Measurements from ENCODE around the gene ADISSP. TPM values are rescaled to one million over a fixed set of nuclear protein-coding genes. Genes with fewer than 3 reads are reported as not detected.

Gene ADISSP
- total and polyA plus RNA-seq, 2 donors (not counting 3 experiments of a cell fraction or from before 2014, with no cell fraction given): 55.0 to 67.5 TPM

DNA sequence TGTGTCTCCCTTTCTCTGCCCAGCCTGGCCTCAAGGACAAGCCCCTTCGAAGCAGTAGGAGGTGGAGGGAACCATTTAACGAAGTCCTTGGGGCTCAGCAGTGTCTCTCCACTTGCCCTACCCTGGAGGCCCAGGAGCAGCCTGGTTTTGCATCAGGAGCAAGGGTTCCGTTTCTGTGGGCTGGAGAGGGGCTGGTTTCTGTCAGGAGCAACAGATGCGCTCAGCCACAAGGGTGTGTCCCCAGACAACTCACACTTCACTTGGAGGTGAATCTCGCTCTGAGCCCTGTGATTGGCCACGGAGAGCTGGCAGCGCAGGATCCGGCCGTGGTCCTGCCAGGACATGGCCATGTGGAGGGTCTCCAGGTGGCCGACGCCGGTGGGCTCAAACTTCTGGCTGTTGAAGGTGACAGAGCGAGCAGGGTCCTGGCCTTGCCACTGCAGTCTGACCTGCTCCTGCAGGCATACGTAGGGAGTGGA, 62.0 kb downstream of the ADISSP start:
- H3K27me3 ChIP-seq (ENCODE audit: control insufficient read depth in 2 of 2, insufficient read depth in 2 of 2, low read length in 2 of 2): no peaks in the 10 kb centered on the region
- no peaks in the 10 kb centered on the region for H3K9me1 ChIP-seq (replicated peaks; ENCODE audit: control insufficient read depth, extremely low read depth, insufficient read depth, low read length)
- H3K27ac ChIP-seq (ENCODE audit: insufficient read depth, low read depth, low read length): no peak overlapping the region
- ChIA-PET POLR2A (no interaction called here), CTCF (interaction anchor here (0.8 to 3.7 kb wide), 3 partner anchors 29 to 63 kb away, joined by 3 to 22 read pairs (median 16); partner anchors contain the start of gene ADISSP)
- H3K79me2 ChIP-seq (ENCODE audit: control insufficient read depth, insufficient read depth, low read length): no peaks in the 10 kb centered on the region
- H4K20me1 ChIP-seq (replicated peaks; ENCODE audit: control insufficient read depth, extremely low read depth, insufficient read depth, low read length): no peaks in the 10 kb centered on the region
- H3K4me2 ChIP-seq (ENCODE audit: insufficient read depth, low read length): no peak overlapping the region
- no peak overlapping the region for H3K4me3 ChIP-seq (replicated peaks in 1 of 3; ENCODE audit: insufficient read depth in 1 of 3, low read depth in 1 of 3, low read length in 3 of 3)
- intact Hi-C loops (cut with micrococcal nuclease): no loop called here
- dilution Hi-C loops (cut with MboI; ENCODE audit: extremely low pct_ligation_motif_present, low sequenced_read_pairs): no loop called here
- no peaks in the 10 kb centered on the region for H3K4me1 ChIP-seq (ENCODE audit: control insufficient read depth, extremely low read depth, insufficient read depth, low read length)
- TF ChIP-seq, protein P1, sequence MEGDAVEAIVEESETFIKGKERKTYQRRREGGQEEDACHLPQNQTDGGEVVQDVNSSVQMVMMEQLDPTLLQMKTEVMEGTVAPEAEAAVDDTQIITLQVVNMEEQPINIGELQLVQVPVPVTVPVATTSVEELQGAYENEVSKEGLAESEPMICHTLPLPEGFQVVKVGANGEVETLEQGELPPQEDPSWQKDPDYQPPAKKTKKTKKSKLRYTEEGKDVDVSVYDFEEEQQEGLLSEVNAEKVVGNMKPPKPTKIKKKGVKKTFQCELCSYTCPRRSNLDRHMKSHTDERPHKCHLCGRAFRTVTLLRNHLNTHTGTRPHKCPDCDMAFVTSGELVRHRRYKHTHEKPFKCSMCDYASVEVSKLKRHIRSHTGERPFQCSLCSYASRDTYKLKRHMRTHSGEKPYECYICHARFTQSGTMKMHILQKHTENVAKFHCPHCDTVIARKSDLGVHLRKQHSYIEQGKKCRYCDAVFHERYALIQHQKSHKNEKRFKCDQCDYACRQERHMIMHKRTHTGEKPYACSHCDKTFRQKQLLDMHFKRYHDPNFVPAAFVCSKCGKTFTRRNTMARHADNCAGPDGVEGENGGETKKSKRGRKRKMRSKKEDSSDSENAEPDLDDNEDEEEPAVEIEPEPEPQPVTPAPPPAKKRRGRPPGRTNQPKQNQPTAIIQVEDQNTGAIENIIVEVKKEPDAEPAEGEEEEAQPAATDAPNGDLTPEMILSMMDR (IDR thresholded peaks at IDR 0.05; ENCODE audit: extremely low read depth in 1 of 2, insufficient read depth in 1 of 2, low read depth in 1 of 2, low read length in 2 of 2): no peak
- H3K9ac ChIP-seq (replicated peaks; ENCODE audit: extremely low read depth, insufficient read depth, low read length): no peak overlapping the region
- H3K36me3 ChIP-seq (ENCODE audit: control insufficient read depth in 2 of 2, extremely low read depth in 1 of 2, insufficient read depth in 2 of 2, low read length in 2 of 2): no peaks in the 10 kb centered on the region
- FAIRE-seq (no peak), DNase-seq (ENCODE audit: low read depth, low spot score) (no peak)
- no peak overlapping the region for H2AFZ ChIP-seq (ENCODE audit: low read depth, low read length)
- BruUV-seq (replicated peaks): no TSS peak
- H3K9me3 ChIP-seq (replicated peaks; ENCODE audit: control insufficient read depth, insufficient read depth, low read length): no peaks in the 10 kb centered on the region

DNA sequence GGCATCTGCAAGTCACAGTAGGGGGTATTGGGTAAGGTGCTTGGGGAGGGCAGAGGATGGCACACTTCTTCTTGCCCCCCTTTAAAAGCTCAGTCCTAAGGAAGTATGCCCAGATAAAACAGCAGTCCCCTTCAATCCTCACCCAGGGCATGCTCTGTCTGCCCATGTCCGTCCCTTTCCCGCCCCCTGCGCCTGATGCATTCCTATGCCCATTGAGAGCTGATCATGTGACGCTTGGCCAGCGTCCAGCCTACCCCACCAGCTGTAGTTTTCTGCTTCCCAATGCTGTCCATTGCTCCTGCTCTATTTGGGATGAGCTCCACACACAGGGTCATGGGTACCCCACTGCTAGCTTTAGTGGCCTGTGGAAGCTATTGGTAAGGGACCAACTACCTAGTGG, 63.5 kb downstream of the ADISSP start:
- Histone ChIP-seq H3K9ac (replicated peaks; ENCODE audit: extremely low read depth, insufficient read depth, low read length) (no peak overlapping the region), H4K20me1 (replicated peaks; ENCODE audit: control insufficient read depth, extremely low read depth, insufficient read depth, low read length) (no peaks in the 10 kb centered on the region), H3K9me1 (replicated peaks; ENCODE audit: control insufficient read depth, extremely low read depth, insufficient read depth, low read length) (no peaks in the 10 kb centered on the region), H3K79me2 (ENCODE audit: control insufficient read depth, insufficient read depth, low read length) (no peaks in the 10 kb centered on the region), H3K9me3 (replicated peaks; ENCODE audit: control insufficient read depth, insufficient read depth, low read length) (no peaks in the 10 kb centered on the region), H3K36me3 (ENCODE audit: control insufficient read depth in 2 of 2, extremely low read depth in 1 of 2, insufficient read depth in 2 of 2, low read length in 2 of 2) (no peaks in the 10 kb centered on the region), H3K27ac (ENCODE audit: insufficient read depth, low read depth, low read length) (no peak overlapping the region), H2AFZ (ENCODE audit: low read depth, low read length) (no peak overlapping the region), H3K4me1 (ENCODE audit: control insufficient read depth, extremely low read depth, insufficient read depth, low read length) (no peaks in the 10 kb centered on the region), H3K27me3 (ENCODE audit: control insufficient read depth in 2 of 2, insufficient read depth in 2 of 2, low read length in 2 of 2) (no peaks in the 10 kb centered on the region), H3K4me3 (replicated peaks in 1 of 3; ENCODE audit: insufficient read depth in 1 of 3, low read depth in 1 of 3, low read length in 3 of 3) (no peak overlapping the region), H3K4me2 (ENCODE audit: insufficient read depth, low read length) (no peak overlapping the region)
- CTCF ChIA-PET: interaction anchor here (0.8 to 2.3 kb wide), 6 partner anchors 9 to 140 kb away, joined by 3 to 22 read pairs (median 4); no protein-coding TSS in a partner anchor
- dilution Hi-C loops (cut with MboI; ENCODE audit: extremely low pct_ligation_motif_present, low sequenced_read_pairs): no loop called here
- intact Hi-C loops (cut with micrococcal nuclease): no loop called here
- FAIRE-seq (no peak), DNase-seq (ENCODE audit: low read depth, low spot score) (no peak)
- TF ChIP-seq POLR2AphosphoS5 (IDR thresholded peaks at IDR 0.05; ENCODE audit: insufficient read depth, low read depth, low read length): no peak
- TF ChIP-seq FOS (IDR thresholded peaks at IDR 0.05; ENCODE audit: borderline replicate concordance, insufficient read depth, low read length): no peak
- no peak for TF ChIP-seq GATA2 (IDR thresholded peaks at IDR 0.05; ENCODE audit: insufficient read depth, insufficient read length, low read depth, low read length)
- TF ChIP-seq MYC (IDR thresholded peaks at IDR 0.05; ENCODE audit: low read depth, low read length): no peak
- no peak for TF ChIP-seq POLR2A (IDR thresholded peaks at IDR 0.05; ENCODE audit: low read depth, low read length)
- TF ChIP-seq JUN (IDR thresholded peaks at IDR 0.05; ENCODE audit: borderline replicate concordance, insufficient read depth, insufficient read length, low read depth): no peak
- TF ChIP-seq, protein P2, sequence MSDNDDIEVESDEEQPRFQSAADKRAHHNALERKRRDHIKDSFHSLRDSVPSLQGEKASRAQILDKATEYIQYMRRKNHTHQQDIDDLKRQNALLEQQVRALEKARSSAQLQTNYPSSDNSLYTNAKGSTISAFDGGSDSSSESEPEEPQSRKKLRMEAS (IDR thresholded peaks at IDR 0.05; ENCODE audit: insufficient read depth, insufficient read length): no peak
- no peak for TF ChIP-seq EZH2 (IDR thresholded peaks at IDR 0.05; ENCODE audit: borderline replicate concordance, low read depth, low read length, severe bottlenecking)
- TF ChIP-seq, protein P1 (IDR thresholded peaks at IDR 0.05; ENCODE audit: extremely low read depth in 1 of 2, insufficient read depth in 1 of 2, low read depth in 1 of 2, low read length in 2 of 2): no peak
- POLR2A ChIA-PET: no interaction called here
- BruUV-seq (replicated peaks): no TSS peak

Measured in endothelial cell of umbilical vein (primary cell).